CD8-positive, alpha-beta memory T cell (primary cell): ENCODE results near the gene TUBA4B. TPM values are rescaled to one million over a fixed set of nuclear protein-coding genes. Genes with fewer than 3 reads are reported as not detected.

Source experiments
- CTCF ChIA-PET: fragments of 350-600 bp; sonication (Branson Sonifier 250); formaldehyde crosslinking; loops from one replicate; lab custom pipeline; 2021; ENCODE audit warnings: antibody characterized with exemption; lab: Charles Lee
- POLR2A ChIA-PET: fragments of 350-600 bp; sonication (Branson Sonifier 250); formaldehyde crosslinking; loops from one replicate; lab custom pipeline; 2021; ENCODE audit warnings: antibody characterized with exemption; lab: Charles Lee
- DNase-seq, 5 donors: peaks; one replicate each; pipeline versions ENCODE4 v3.0.0 to v3.0.0-alpha.2; 2020 to 2022; ENCODE audit warnings: mixed read lengths in 1 of 5
- H3K27ac ChIP-seq: one replicate; pipeline ENCODE4 v1.7.0; 2013; ENCODE audit warnings: low read depth, mild to moderate bottlenecking, low read length, moderate library complexity
- H3K27me3 ChIP-seq: 2 replicates; pipeline ENCODE4 v1.7.0; 2013; ENCODE audit warnings: low read length, mild to moderate bottlenecking; ENCODE audit not compliant: insufficient read depth, poor library complexity, severe bottlenecking
- H3K36me3 ChIP-seq: 2 replicates; pipeline ENCODE4 v1.7.0; 2013; ENCODE audit warnings: mild to moderate bottlenecking, low read length, moderate library complexity; ENCODE audit not compliant: insufficient read depth
- H3K4me1 ChIP-seq: 2 replicates; pipeline ENCODE4 v1.7.0; 2013; ENCODE audit warnings: mild to moderate bottlenecking, low read length, moderate library complexity; ENCODE audit not compliant: insufficient read depth
- H3K4me3 ChIP-seq: 2 replicates; pipeline ENCODE4 v1.7.0; 2013; ENCODE audit warnings: mild to moderate bottlenecking, low read length
- H3K9me3 ChIP-seq: 2 replicates; pipeline ENCODE4 v1.7.0; 2013; ENCODE audit warnings: mild to moderate bottlenecking, low read length
- H3K27ac Mint-ChIP-seq, 8 donors: one replicate each; pipeline ENCODE4 v1.8.0; 2020 to 2021; ENCODE audit warnings: mixed read lengths in 8 of 8, mild to moderate bottlenecking in 6 of 8, inconsistent platforms in 3 of 8, moderate library complexity in 3 of 8
- H3K27me3 Mint-ChIP-seq, 2 donors: one replicate each; pipeline ENCODE4 v1.8.0; 2020 to 2021; ENCODE audit warnings: mixed read lengths in 2 of 2, mild to moderate bottlenecking in 1 of 2, moderate library complexity in 1 of 2
- H3K36me3 Mint-ChIP-seq, 3 donors: one replicate each; pipeline ENCODE4 v1.8.0; 2020 to 2021; ENCODE audit warnings: mixed read lengths in 3 of 3, inconsistent platforms in 1 of 3, mild to moderate bottlenecking in 1 of 3
- H3K4me1 Mint-ChIP-seq, 3 donors: one replicate each; pipeline ENCODE4 v1.8.0; 2020 to 2021; ENCODE audit warnings: mixed read lengths in 3 of 3, inconsistent platforms in 1 of 3, mild to moderate bottlenecking in 1 of 3
- H3K4me3 Mint-ChIP-seq, 7 donors: one replicate each; pipeline ENCODE4 v1.8.0; 2020 to 2021; ENCODE audit warnings: mixed read lengths in 7 of 7, mild to moderate bottlenecking in 6 of 7, moderate library complexity in 4 of 7, inconsistent platforms in 2 of 7
- H3K9me3 Mint-ChIP-seq, 5 donors: one replicate each; pipeline ENCODE4 v1.8.0; 2020 to 2022; ENCODE audit warnings: mixed read lengths in 5 of 5, mild to moderate bottlenecking in 3 of 5, moderate library complexity in 2 of 5, inconsistent platforms in 1 of 5
- polyA plus RNA-seq: library from polyadenylated mRNA; unstranded; fragments of 300-500 nt; fragmentation: Illumina TruSeq; gene quantifications from one replicate; pipeline ENCODE4 v1.2.3, GENCODE V29; 2021
- total RNA-seq, 2 experiments: library from RNA; stranded (reverse); gene quantifications; one replicate each; pipeline ENCODE4 v1.2.3, GENCODE V29; 2021

The TUBA4B gene
- total and polyA plus RNA-seq, 3 experiments from 2014 or later: not detected

GRCh38 chr2:219271021-219271420, 18.0 kb downstream of the TUBA4B start:
- no peaks in the 10 kb centered on the region for H3K36me3 Mint-ChIP-seq
- ChIA-PET POLR2A (no interaction called here), CTCF (interaction anchor here (1.4 to 3.1 kb wide), 2 partner anchors 9 to 24 kb away, joined by 4 to 15 read pairs; no protein-coding TSS in a partner anchor)
- Histone ChIP-seq H3K36me3 (no peaks in the 10 kb centered on the region), H3K27ac (no peak overlapping the region), H3K9me3 (no peaks in the 10 kb centered on the region), H3K4me3 (no peak overlapping the region), H3K27me3 (no peaks in the 10 kb centered on the region), H3K4me1 (no peaks in the 10 kb centered on the region)
- no peak for DNase-seq
- no peaks in the 10 kb centered on the region for H3K27me3 Mint-ChIP-seq
- H3K27ac Mint-ChIP-seq: peak overlapping the region in 1 of 8 donors; percentile 13
- no peaks in the 10 kb centered on the region for H3K4me1 Mint-ChIP-seq
- no peak overlapping the region for H3K4me3 Mint-ChIP-seq
- no peaks in the 10 kb centered on the region for H3K9me3 Mint-ChIP-seq

GRCh38 chr2:219272356-219272755, 19.3 kb downstream of the TUBA4B start:
- Mint-ChIP-seq H3K36me3 (no peaks in the 10 kb centered on the region), H3K4me1 (peaks cover 1 to 4% (median 3%) of the 10 kb centered on the region in 3 donors), H3K9me3 (no peaks in the 10 kb centered on the region), H3K27ac (peak overlapping the region in 2 of 8 donors; percentile 3 to 88), H3K27me3 (no peaks in the 10 kb centered on the region), H3K4me3 (no peak overlapping the region)
- ChIA-PET POLR2A (no interaction called here), CTCF (interaction anchor here (14.9 kb wide), 1 partner anchor 20 kb away, joined by 258 read pairs; no protein-coding TSS in a partner anchor)
- Histone ChIP-seq H3K36me3 (no peaks in the 10 kb centered on the region), H3K27me3 (no peaks in the 10 kb centered on the region), H3K27ac (no peak overlapping the region), H3K9me3 (no peaks in the 10 kb centered on the region), H3K4me3 (no peak overlapping the region), H3K4me1 (peaks cover 2% of the 10 kb centered on the region)
- no peak for DNase-seq

- H3K4me3 Mint-ChIP-seq: no peak overlapping the region
- Histone ChIP-seq H3K4me1 (peaks cover 8% of the 10 kb centered on the region), H3K27ac (no peak overlapping the region), H3K27me3 (no peaks in the 10 kb centered on the region), H3K9me3 (no peaks in the 10 kb centered on the region), H3K36me3 (no peaks in the 10 kb centered on the region), H3K4me3 (no peak overlapping the region)
- no peak overlapping the region for H3K27ac Mint-ChIP-seq
- H3K27me3 Mint-ChIP-seq: no peaks in the 10 kb centered on the region
- ChIA-PET POLR2A (no interaction called here), CTCF (interaction anchor here (14.9 kb wide), 1 partner anchor 20 kb away, joined by 258 read pairs; no protein-coding TSS in a partner anchor)
- no peak for DNase-seq
- no peaks in the 10 kb centered on the region for H3K9me3 Mint-ChIP-seq
- peaks cover 7 to 10% (median 10%) of the 10 kb centered on the region in 3 donors for H3K4me1 Mint-ChIP-seq
- H3K36me3 Mint-ChIP-seq: no peaks in the 10 kb centered on the region
These were observed 20.0 kb downstream of the TUBA4B start for GRCh38 chr2:219272995-219273394.

- H3K4me1 ChIP-seq: peaks cover 17% of the 10 kb centered on the region
- H3K27me3 ChIP-seq: no peaks in the 10 kb centered on the region
- CTCF ChIA-PET: interaction anchor here (1.0 to 14.9 kb wide), 3 partner anchors 19 to 103 kb away, joined by 3 to 258 read pairs (median 136); partner anchors contain the start of genes TUBA4A and TUBA4B
- Mint-ChIP-seq H3K9me3 (no peaks in the 10 kb centered on the region), H3K27ac (peak overlapping the region in 1 of 8 donors; percentile 9), H3K27me3 (no peaks in the 10 kb centered on the region), H3K36me3 (no peaks in the 10 kb centered on the region), H3K4me1 (peaks cover 16 to 20% (median 19%) of the 10 kb centered on the region in 3 donors), H3K4me3 (no peak overlapping the region)
- H3K9me3 ChIP-seq: no peaks in the 10 kb centered on the region
- H3K27ac ChIP-seq: no peak overlapping the region
- H3K36me3 ChIP-seq: no peaks in the 10 kb centered on the region
- POLR2A ChIA-PET: interaction anchor here (0.5 to 1.1 kb wide), 2 partner anchors 26 to 676 kb away, joined by 3 read pairs; no protein-coding TSS in a partner anchor
- H3K4me3 ChIP-seq: no peak overlapping the region
- DNase-seq: no peak
These were observed 20.9 kb downstream of the TUBA4B start for GRCh38 chr2:219273937-219274336.

GRCh38 chr2:219274361-219274921, 21.4 kb downstream of the TUBA4B start:
- Mint-ChIP-seq H3K27ac (no peak overlapping the region), H3K27me3 (no peaks in the 10 kb centered on the region), H3K9me3 (no peaks in the 10 kb centered on the region), H3K4me3 (no peak overlapping the region), H3K4me1 (peaks cover 18 to 21% (median 21%) of the 10 kb centered on the region in 3 donors), H3K36me3 (no peaks in the 10 kb centered on the region)
- Histone ChIP-seq H3K27me3 (no peaks in the 10 kb centered on the region), H3K36me3 (no peaks in the 10 kb centered on the region), H3K4me1 (peaks cover 17% of the 10 kb centered on the region), H3K9me3 (no peaks in the 10 kb centered on the region), H3K27ac (no peak overlapping the region), H3K4me3 (no peak overlapping the region)
- ChIA-PET POLR2A (interaction anchor here (0.5 to 1.1 kb wide), 2 partner anchors 27 to 676 kb away, joined by 3 read pairs; no protein-coding TSS in a partner anchor), CTCF (interaction anchor here (1.0 to 14.9 kb wide), 4 partner anchors 18 to 103 kb away, joined by 3 to 258 read pairs (median 70); partner anchors contain the start of genes TUBA4A and TUBA4B)
- DNase-seq: no peak

GRCh38 chr2:219277703-219278654, 24.9 kb downstream of the TUBA4B start:
- POLR2A ChIA-PET: interaction anchor here (0.6 to 4.4 kb wide), 16 partner anchors 7 to 992 kb away, joined by 3 to 57 read pairs (median 10); partner anchors contain the start of genes ABCB6, ANKZF1, ATG9A and CNPPD1
- CTCF ChIA-PET: interaction anchor here (0.9 to 14.9 kb wide), 27 partner anchors 9 to 252 kb away, joined by 3 to 258 read pairs (median 4); partner anchors contain the start of genes ABCB6, GLB1L, STK16 and TUBA4A
- peak overlapping the region; percentile 99 for H3K27ac ChIP-seq
- Mint-ChIP-seq H3K9me3 (no peaks in the 10 kb centered on the region), H3K27ac (peak overlapping the region; percentile 97 to 100 (median 100)), H3K27me3 (no peaks in the 10 kb centered on the region), H3K4me1 (peaks cover 30 to 48% (median 39%) of the 10 kb centered on the region in 3 donors), H3K36me3 (peaks cover 4 to 34% (median 8%) of the 10 kb centered on the region in 3 donors), H3K4me3 (peak overlapping the region; percentile 43 to 97 (median 91))
- peak overlapping the region; percentile 72 for H3K4me3 ChIP-seq
- no peaks in the 10 kb centered on the region for H3K27me3 ChIP-seq
- peaks cover 21% of the 10 kb centered on the region for H3K36me3 ChIP-seq
- peak; percentile 59 to 80 (median 74) for DNase-seq
- H3K9me3 ChIP-seq: no peaks in the 10 kb centered on the region
- H3K4me1 ChIP-seq: peaks cover 32% of the 10 kb centered on the region

- Histone ChIP-seq H3K27ac (peak overlapping the region; percentile 99), H3K36me3 (peaks cover 27% of the 10 kb centered on the region), H3K4me3 (peak overlapping the region; percentile 72), H3K4me1 (peaks cover 32% of the 10 kb centered on the region), H3K9me3 (no peaks in the 10 kb centered on the region), H3K27me3 (no peaks in the 10 kb centered on the region)
- CTCF ChIA-PET: interaction anchor here (0.6 to 14.9 kb wide), 21 partner anchors 9 to 252 kb away, joined by 3 to 258 read pairs (median 5); partner anchors contain the start of genes ABCB6, ANKZF1, ATG9A and CNPPD1
- POLR2A ChIA-PET: interaction anchor here (0.6 to 4.4 kb wide), 21 partner anchors 8 to 993 kb away, joined by 3 to 57 read pairs (median 7); partner anchors contain the start of genes ABCB6, ANKZF1, ATG9A and CNPPD1
- Mint-ChIP-seq H3K4me1 (peaks cover 31 to 52% (median 41%) of the 10 kb centered on the region in 3 donors), H3K4me3 (peak overlapping the region; percentile 87 to 97 (median 91)), H3K36me3 (peaks cover 8 to 41% (median 9%) of the 10 kb centered on the region in 3 donors), H3K27ac (peak overlapping the region; percentile 97 to 100 (median 100)), H3K9me3 (no peaks in the 10 kb centered on the region), H3K27me3 (no peaks in the 10 kb centered on the region)
- no peak for DNase-seq
These were observed 25.7 kb downstream of the TUBA4B start for GRCh38 chr2:219278655-219279150.
